ENCODE measurements around the gene TP53I13. TPM values are rescaled to one million over a fixed set of nuclear protein-coding genes. Genes with fewer than 3 reads are reported as not detected.

Gene TP53I13
- total and polyA plus RNA-seq, 2 of the 13 experiments (the other 11 are each of a cell fraction or from before 2014, with no cell fraction given): 16.9 to 25.7 TPM

GRCh38 chr17:29591146-29591736 is 22.7 kb downstream of the TP53I13 start (continued):
- TF ChIP-seq NR1H2 (CRISPR knock-in tag; IDR thresholded peaks at IDR 0.05; ENCODE audit: borderline replicate concordance, low read depth) (0 out of 2 replicates have a peak, but pooled peaks have one; percentile 52), ZSCAN30 (CRISPR knock-in tag; IDR thresholded peaks at IDR 0.05) (no peak), RBFOX2 (IDR thresholded peaks at IDR 0.05; ENCODE audit: low read depth, low read length) (peak; percentile 38; the same call in 1 of the 2 replicates), TSC22D2 (CRISPR knock-in tag; IDR thresholded peaks at IDR 0.05; ENCODE audit: borderline replicate concordance) (no peak), ZNF709 (CRISPR knock-in tag; IDR thresholded peaks at IDR 0.05) (0 out of 2 replicates have a peak, but pooled peaks have one; percentile 46), CAMTA2 (CRISPR knock-in tag; IDR thresholded peaks at IDR 0.05; ENCODE audit: borderline replicate concordance) (no peak), MED8 (CRISPR knock-in tag; IDR thresholded peaks at IDR 0.05; ENCODE audit: insufficient replicate concordance) (no peak), ZNF3 (CRISPR knock-in tag; IDR thresholded peaks at IDR 0.05) (no peak; the same call in 1 of the 2 replicates), ZNF282 (IDR thresholded peaks at IDR 0.05; ENCODE audit: partially characterized antibody) (no peak), ZNF598 (CRISPR knock-in tag; IDR thresholded peaks at IDR 0.05; ENCODE audit: borderline replicate concordance) (0 out of 2 replicates have a peak, but pooled peaks have one; percentile 17), ZGPAT (CRISPR knock-in tag; IDR thresholded peaks at IDR 0.05) (peak; percentile 26), ZNF33A (CRISPR knock-in tag; IDR thresholded peaks at IDR 0.05; ENCODE audit: borderline replicate concordance) (no peak), JARID2 (CRISPR knock-in tag; IDR thresholded peaks at IDR 0.05; ENCODE audit: insufficient replicate concordance) (no peak), SP2 (CRISPR knock-in tag; IDR thresholded peaks at IDR 0.05) (0 out of 2 replicates have a peak, but pooled peaks have one; percentile 10), RORA (CRISPR knock-in tag; IDR thresholded peaks at IDR 0.05) (no peak), IRX3 (CRISPR knock-in tag; IDR thresholded peaks at IDR 0.05; ENCODE audit: borderline replicate concordance, low read depth) (peak; percentile 71; the same call in 1 of the 2 replicates), ZNF678 (CRISPR knock-in tag; IDR thresholded peaks at IDR 0.05) (no peak), NFRKB (IDR thresholded peaks at IDR 0.05) (no peak), ZNF720 (CRISPR knock-in tag; IDR thresholded peaks at IDR 0.05) (no peak), MTERF4 (CRISPR knock-in tag; IDR thresholded peaks at IDR 0.05) (no peak), AHR (CRISPR knock-in tag; IDR thresholded peaks at IDR 0.05) (peak; percentile 73), ZNF512B (CRISPR knock-in tag; IDR thresholded peaks at IDR 0.05; ENCODE audit: borderline replicate concordance) (no peak), ZXDC (CRISPR knock-in tag; IDR thresholded peaks at IDR 0.05) (no peak)

Data from HepG2 (cell line).